Smooth muscle cell (in vitro differentiated cells): ENCODE measurements around the gene KAT2A. TPM values are rescaled to one million over a fixed set of nuclear protein-coding genes. Genes with fewer than 3 reads are reported as not detected.
A peak's percentile ranks its signal among the peaks of the same experiment; 100 is the strongest.

ENCODE experiments used
- DNase-seq: peaks from one replicate; lab custom pipeline; 2025; ENCODE audit not compliant: unreplicated experiment; lab: John Stamatoyannopoulos, UW
- H2AFZ ChIP-seq: fragments of 200-600 bp; sonication (generic); 2 replicates; pipeline ENCODE4 v1.6.0; 2016; ENCODE audit warnings: antibody characterized with exemption, low read depth, mild to moderate bottlenecking
- H3F3A ChIP-seq: fragments of 200-600 bp; sonication (generic); 2 replicates; pipeline ENCODE4 v1.6.0; 2017; ENCODE audit warnings: antibody characterized with exemption, low read depth
- H3K27ac ChIP-seq: fragments of 200-600 bp; sonication (generic); 2 replicates; pipeline ENCODE4 v1.5.1; 2016; ENCODE audit warnings: low read depth, mild to moderate bottlenecking
- H3K27me3 ChIP-seq: fragments of 200-600 bp; sonication (generic); 2 replicates; pipeline ENCODE4 v1.6.1; 2016; ENCODE audit warnings: low read depth, mild to moderate bottlenecking
- H3K36me3 ChIP-seq: fragments of 200-600 bp; sonication (generic); 2 replicates; pipeline ENCODE4 v1.5.1; 2016; ENCODE audit warnings: low read depth
- H3K4me1 ChIP-seq: fragments of 200-600 bp; sonication (generic); 2 replicates; pipeline ENCODE4 v1.5.1; 2016; ENCODE audit warnings: low read depth
- H3K4me2 ChIP-seq: fragments of 200-600 bp; sonication (generic); 2 replicates; pipeline ENCODE4 v1.6.0; 2016; ENCODE audit warnings: mild to moderate bottlenecking
- H3K4me3 ChIP-seq: fragments of 200-600 bp; sonication (generic); 2 replicates; pipeline ENCODE4 v1.5.1; 2016; ENCODE audit warnings: mild to moderate bottlenecking
- H3K79me2 ChIP-seq: fragments of 200-600 bp; sonication (generic); 2 replicates; pipeline ENCODE4 v1.6.0; 2016; ENCODE audit warnings: low read depth, mild to moderate bottlenecking
- H3K9ac ChIP-seq: fragments of 200-600 bp; sonication (generic); 2 replicates; pipeline ENCODE4 v1.6.0; 2016; ENCODE audit warnings: low read depth
- H3K9me3 ChIP-seq: fragments of 200-600 bp; sonication (generic); replicated peaks from 2 replicates; pipeline ENCODE4 v1.5.1; 2016; ENCODE audit warnings: low read depth
- H4K20me1 ChIP-seq: fragments of 200-600 bp; sonication (generic); 2 replicates; pipeline ENCODE4 v1.6.0; 2016; ENCODE audit warnings: low read depth
- WGBS: methylation state at CpG from one replicate; pipeline ENCODE4 v1.1.7; 2016; ENCODE audit warnings: low lambda C conversion rate; 5-methylcytosine and 5-hydroxymethylcytosine counted together
- polyA plus RNA-seq: library from polyadenylated mRNA; unstranded; fragments of >200 nt; fragmentation: Nextera tagmentation; extraction: Ambion mirVana; gene quantifications from 2 replicates; pipeline ENCODE4 v1.2.1, GENCODE V29; 2016
- total RNA-seq: library from RNA; depleted of rRNA; stranded (reverse); fragments of >200 nt; gene quantifications from 2 replicates; pipeline ENCODE4 v1.2.3, GENCODE V29; 2014
- TF ChIP-seq, protein P1 (sequence below): fragments of 200-600 bp; sonication (generic); IDR thresholded peaks from 2 replicates; pipeline ENCODE4 v1.5.1; 2017; ENCODE audit warnings: borderline replicate concordance, mild to moderate bottlenecking, antibody characterized with exemption; ENCODE audit not compliant: insufficient read depth, poor library complexity, severe bottlenecking

Gene KAT2A
- total and polyA plus RNA-seq, 2 experiments from 2014 or later = 17.1 to 25.3 TPM

- no peaks in the 10 kb centered on the region for H3F3A ChIP-seq
- TF ChIP-seq, protein P1, sequence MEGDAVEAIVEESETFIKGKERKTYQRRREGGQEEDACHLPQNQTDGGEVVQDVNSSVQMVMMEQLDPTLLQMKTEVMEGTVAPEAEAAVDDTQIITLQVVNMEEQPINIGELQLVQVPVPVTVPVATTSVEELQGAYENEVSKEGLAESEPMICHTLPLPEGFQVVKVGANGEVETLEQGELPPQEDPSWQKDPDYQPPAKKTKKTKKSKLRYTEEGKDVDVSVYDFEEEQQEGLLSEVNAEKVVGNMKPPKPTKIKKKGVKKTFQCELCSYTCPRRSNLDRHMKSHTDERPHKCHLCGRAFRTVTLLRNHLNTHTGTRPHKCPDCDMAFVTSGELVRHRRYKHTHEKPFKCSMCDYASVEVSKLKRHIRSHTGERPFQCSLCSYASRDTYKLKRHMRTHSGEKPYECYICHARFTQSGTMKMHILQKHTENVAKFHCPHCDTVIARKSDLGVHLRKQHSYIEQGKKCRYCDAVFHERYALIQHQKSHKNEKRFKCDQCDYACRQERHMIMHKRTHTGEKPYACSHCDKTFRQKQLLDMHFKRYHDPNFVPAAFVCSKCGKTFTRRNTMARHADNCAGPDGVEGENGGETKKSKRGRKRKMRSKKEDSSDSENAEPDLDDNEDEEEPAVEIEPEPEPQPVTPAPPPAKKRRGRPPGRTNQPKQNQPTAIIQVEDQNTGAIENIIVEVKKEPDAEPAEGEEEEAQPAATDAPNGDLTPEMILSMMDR = no peak
- no peaks in the 10 kb centered on the region for H3K36me3 ChIP-seq
- no peak overlapping the region for H3K4me2 ChIP-seq
- no peak overlapping the region for H3K27ac ChIP-seq
- no peak overlapping the region for H3K4me3 ChIP-seq
- H3K79me2 ChIP-seq = no peaks in the 10 kb centered on the region
- H4K20me1 ChIP-seq = peaks cover 2% of the 10 kb centered on the region
- WGBS = 91% methylated on average over 3 of the region's 3 CpGs
- peaks cover 3% of the 10 kb centered on the region for H3K4me1 ChIP-seq
- no peaks in the 10 kb centered on the region for H3K27me3 ChIP-seq
- H3K9ac ChIP-seq = no peak overlapping the region
- no peak overlapping the region for H2AFZ ChIP-seq
- DNase-seq = no peak
- H3K9me3 ChIP-seq = no peaks in the 10 kb centered on the region
These were observed 3.1 kb upstream of the KAT2A start for GRCh38 chr17:42124256-42124655.

- no peaks in the 10 kb centered on the region for H3K36me3 ChIP-seq
- H3K9ac ChIP-seq = no peak within 1 kb of the TSS
- no peaks in the 10 kb centered on the region for H3K79me2 ChIP-seq
- no peaks in the 10 kb centered on the region for H3K9me3 ChIP-seq
- H4K20me1 ChIP-seq = no peaks in the 10 kb centered on the region
- no peak within 1 kb of the TSS for H3K4me2 ChIP-seq
- DNase-seq = no peak
- no peak within 1 kb of the TSS for H3K4me3 ChIP-seq
- H3F3A ChIP-seq = no peaks in the 10 kb centered on the region
- 58% methylated on average over 60 of the region's 61 CpGs for WGBS
- H2AFZ ChIP-seq = no peak within 1 kb of the TSS
- TF ChIP-seq, protein P1 = no peak
- no peak within 1 kb of the TSS for H3K27ac ChIP-seq
- peaks cover 3% of the 10 kb centered on the region for H3K4me1 ChIP-seq
- no peaks in the 10 kb centered on the region for H3K27me3 ChIP-seq
These were observed 1.5 kb upstream of the KAT2A start, which contains the start of gene HSPB9 for GRCh38 chr17:42122371-42123303. Gene HSPB9 (plus strand): TSS chr17:42122804. CDS start chr17:42122851, 47 bp downstream.

DNA sequence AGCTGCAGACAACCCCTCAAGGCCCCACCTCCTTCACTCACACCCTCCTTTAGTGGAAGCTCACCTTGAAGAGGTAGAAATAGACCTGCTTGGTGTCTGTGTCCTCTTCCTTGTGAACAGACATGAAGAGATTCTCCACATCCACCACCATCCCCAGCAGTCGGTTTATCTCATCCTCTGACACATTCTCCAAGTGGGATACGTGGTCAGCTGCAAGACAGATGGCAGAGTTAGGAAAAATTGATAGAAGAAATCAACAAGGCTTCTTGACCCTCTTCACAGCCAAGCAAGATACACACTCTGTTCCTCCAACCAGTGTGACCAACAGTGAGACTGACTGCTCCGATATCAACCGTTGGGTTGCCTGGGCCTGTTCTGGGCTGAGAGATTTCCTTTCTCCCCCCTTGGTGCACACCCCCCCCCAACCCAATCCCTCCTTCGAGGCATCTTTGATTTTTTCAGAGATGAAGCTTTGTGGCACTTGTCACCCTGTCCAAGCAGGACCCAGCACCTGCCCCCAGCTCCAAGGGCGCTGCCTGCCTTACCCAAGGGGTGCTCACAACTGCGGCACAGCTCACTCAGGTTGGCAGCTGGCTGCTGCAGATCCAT lies 902 bp downstream of the KAT2A start:
- WGBS = 83% methylated on average over 7 of the region's 7 CpGs
- TF ChIP-seq, protein P1 = no peak
- peaks cover 3% of the 10 kb centered on the region for H3K4me1 ChIP-seq

More for the DNA sequence above, 902 bp downstream of the KAT2A start:
- Histone ChIP-seq H3K4me2 (peak overlapping the region; percentile 100), H2AFZ (no peak overlapping the region), H3K27me3 (no peaks in the 10 kb centered on the region), H3K9ac (no peak overlapping the region), H4K20me1 (no peaks in the 10 kb centered on the region), H3K4me3 (peak overlapping the region; percentile 98), H3K9me3 (no peaks in the 10 kb centered on the region), H3K36me3 (no peaks in the 10 kb centered on the region), H3K79me2 (no peaks in the 10 kb centered on the region), H3K27ac (no peak overlapping the region), H3F3A (no peaks in the 10 kb centered on the region)
- no peak for DNase-seq
